Naive thymus-derived CD4-positive, alpha-beta T cell (primary cell): Measurements from ENCODE around the gene NOS2. TPM values are rescaled to one million over a fixed set of nuclear protein-coding genes. Genes with fewer than 3 reads are reported as not detected.
A peak's percentile ranks its signal among the peaks of the same experiment; 100 is the strongest.

ENCODE experiments used
- ATAC-seq: fragments of 150-1000 bp; cut with Tn5 transposase; 2 replicates; pipeline ENCODE4 v1.10.0; 2021; ENCODE audit warnings: mild to moderate bottlenecking, moderate library complexity
- CTCF ChIA-PET: fragments of 350-600 bp; sonication (Branson Sonifier 250); formaldehyde crosslinking; loops from one replicate; lab custom pipeline; 2021; ENCODE audit warnings: antibody characterized with exemption; lab: Charles Lee
- POLR2A ChIA-PET: fragments of 350-600 bp; sonication (Branson Sonifier 250); formaldehyde crosslinking; loops from one replicate; lab custom pipeline; 2021; ENCODE audit warnings: antibody characterized with exemption, inconsistent platforms; lab: Charles Lee
- DNase-seq, 9 donors: peaks; one replicate each; pipeline versions ENCODE4 v3.0.0 to v3.0.0-alpha.2; 2020 to 2022; ENCODE audit warnings: mixed read lengths in 1 of 9
- H3K27ac ChIP-seq: one replicate; pipeline ENCODE4 v1.7.0; 2013; ENCODE audit warnings: mild to moderate bottlenecking, low read depth, low read length, moderate library complexity
- H3K27me3 ChIP-seq, 2 donors: one replicate each; pipeline ENCODE4 v1.7.0; 2013; ENCODE audit warnings: low read length in 2 of 2, mild to moderate bottlenecking in 2 of 2, moderate library complexity in 2 of 2; ENCODE audit not compliant: control insufficient read depth in 2 of 2, insufficient read depth in 2 of 2
- H3K36me3 ChIP-seq, 3 experiments: 1 replicate in 2 of 3; 2 replicates in 1 of 3; pipeline ENCODE4 v1.7.0; 2013; ENCODE audit warnings: low read length in 3 of 3, mild to moderate bottlenecking in 3 of 3, moderate library complexity in 1 of 3; ENCODE audit not compliant: insufficient read depth in 3 of 3, control insufficient read depth in 2 of 3
- H3K4me1 ChIP-seq, 2 donors: one replicate each; pipeline ENCODE4 v1.7.0; 2013; ENCODE audit warnings: low read length in 2 of 2, mild to moderate bottlenecking in 2 of 2, moderate library complexity in 1 of 2; ENCODE audit not compliant: control insufficient read depth in 2 of 2, insufficient read depth in 2 of 2
- H3K4me3 ChIP-seq: 2 replicates; pipeline ENCODE4 v1.7.0; 2013; ENCODE audit warnings: mild to moderate bottlenecking, low read length
- H3K9me3 ChIP-seq, 3 experiments: 1 replicate in 2 of 3; 2 replicates in 1 of 3; pipeline ENCODE4 v1.7.0; 2013; ENCODE audit warnings: low read length in 3 of 3; ENCODE audit not compliant: control insufficient read depth in 2 of 3
- H3K27ac Mint-ChIP-seq, 9 donors: one replicate each; pipeline ENCODE4 v1.8.0; 2020 to 2022; ENCODE audit warnings: mixed read lengths in 9 of 9, mild to moderate bottlenecking in 8 of 9, moderate library complexity in 5 of 9, inconsistent platforms in 2 of 9
- H3K27me3 Mint-ChIP-seq, 5 donors: one replicate each; pipeline ENCODE4 v1.8.0; 2021 to 2022; ENCODE audit warnings: mixed read lengths in 5 of 5, mild to moderate bottlenecking in 1 of 5
- H3K36me3 Mint-ChIP-seq, 5 donors: one replicate each; pipeline ENCODE4 v1.8.0; 2020 to 2022; ENCODE audit warnings: mixed read lengths in 5 of 5, mild to moderate bottlenecking in 3 of 5, inconsistent platforms in 1 of 5
- H3K4me1 Mint-ChIP-seq, 7 donors: one replicate each; pipeline ENCODE4 v1.8.0; 2020 to 2022; ENCODE audit warnings: mixed read lengths in 7 of 7, mild to moderate bottlenecking in 3 of 7, inconsistent platforms in 1 of 7
- H3K4me3 Mint-ChIP-seq, 10 donors: one replicate each; pipeline ENCODE4 v1.8.0; 2020 to 2022; ENCODE audit warnings: mild to moderate bottlenecking in 10 of 10, mixed read lengths in 10 of 10, moderate library complexity in 6 of 10, inconsistent platforms in 2 of 10
- H3K9me3 Mint-ChIP-seq, 11 donors: one replicate each; pipeline ENCODE4 v1.8.0; 2020 to 2022; ENCODE audit warnings: mixed read lengths in 11 of 11, mild to moderate bottlenecking in 4 of 11, inconsistent platforms in 1 of 11, moderate library complexity in 1 of 11
- intact Hi-C, 2 donors: fragments of 100-400 bp; cut with micrococcal nuclease; formaldehyde crosslinking; loops; one replicate each; pipeline ENCODE4 v1.15.1; 2023
- polyA plus RNA-seq, 2 donors: library from polyadenylated mRNA; unstranded; fragments of 300-500 nt; fragmentation: Illumina TruSeq; gene quantifications; one replicate each; pipeline ENCODE4 v1.2.3, GENCODE V29; 2021
- total RNA-seq, 6 experiments: library from RNA in 5 of 6; stranded (reverse) in 5 of 6; gene quantifications; 1 replicate in 5 of 6; 2 replicates in 1 of 6; pipeline ENCODE4 v1.2.3 and lab custom pipeline; 2021 to 2026

Gene NOS2
- total and polyA plus RNA-seq, 7 experiments from 2014 or later = 0.11 to 0.30 (median 0.16) TPM; not detected in 4

DNA sequence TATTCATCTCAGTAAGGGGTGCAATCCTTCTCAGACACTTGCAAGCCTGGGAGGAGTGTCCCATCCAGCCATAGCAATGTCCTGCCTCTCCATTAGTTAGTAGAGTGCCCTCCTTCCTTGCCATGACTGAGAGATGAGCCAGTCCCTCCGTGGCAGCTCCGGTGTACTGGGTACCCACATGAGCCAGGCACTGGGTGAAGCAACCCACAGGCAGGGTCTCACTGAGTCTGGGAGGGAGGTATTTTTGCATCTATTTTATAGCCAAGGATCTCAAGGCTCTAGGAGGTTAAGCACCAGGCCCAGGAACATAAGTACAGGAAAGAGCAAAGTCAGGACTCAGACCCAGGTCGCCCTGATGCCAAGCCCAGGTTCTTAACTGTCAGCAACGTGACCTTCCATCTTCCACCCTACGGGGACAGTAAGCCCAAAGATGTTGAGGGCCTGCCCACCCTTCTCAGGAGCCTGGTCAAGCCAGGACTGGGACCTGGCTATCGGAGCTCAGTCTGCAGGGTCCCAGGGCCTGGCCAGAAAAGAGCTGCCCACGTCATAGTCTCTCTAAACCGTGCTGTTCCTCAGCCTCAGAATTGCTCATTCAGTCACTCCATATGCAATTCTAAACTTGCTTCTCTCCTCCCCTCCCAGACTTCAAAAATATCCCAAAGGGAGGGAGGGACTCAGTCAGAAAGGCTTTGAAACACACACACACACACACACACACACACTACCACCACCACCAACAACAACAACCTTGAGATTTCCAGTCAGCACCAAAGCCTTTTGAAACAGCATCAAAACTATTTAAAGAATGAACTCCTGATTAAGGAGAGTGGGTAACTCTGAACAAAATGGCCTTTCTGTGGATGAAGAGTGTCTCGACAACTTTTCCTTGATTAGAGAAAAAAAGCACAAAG lies 16.6 kb downstream of the NOS2 start:
- no peaks in the 10 kb centered on the region for H3K9me3 Mint-ChIP-seq
- no peaks in the 10 kb centered on the region for H3K4me1 ChIP-seq
- DNase-seq (no peak), ATAC-seq (no peak)
- no peak overlapping the region for H3K4me3 ChIP-seq
- no peaks in the 10 kb centered on the region for H3K9me3 ChIP-seq
- no peak overlapping the region for H3K27ac Mint-ChIP-seq
- no peak overlapping the region for H3K4me3 Mint-ChIP-seq
- no peaks in the 10 kb centered on the region for H3K4me1 Mint-ChIP-seq
- H3K27me3 Mint-ChIP-seq = peaks cover 2 to 9% (median 4%) of the 10 kb centered on the region in 5 donors
- POLR2A ChIA-PET = no interaction called here
- H3K36me3 ChIP-seq = no peaks in the 10 kb centered on the region
- CTCF ChIA-PET = no interaction called here
- intact Hi-C loops = no loop called here
- H3K36me3 Mint-ChIP-seq = no peaks in the 10 kb centered on the region
- H3K27ac ChIP-seq = no peak overlapping the region
- no peaks in the 10 kb centered on the region for H3K27me3 ChIP-seq

DNA sequence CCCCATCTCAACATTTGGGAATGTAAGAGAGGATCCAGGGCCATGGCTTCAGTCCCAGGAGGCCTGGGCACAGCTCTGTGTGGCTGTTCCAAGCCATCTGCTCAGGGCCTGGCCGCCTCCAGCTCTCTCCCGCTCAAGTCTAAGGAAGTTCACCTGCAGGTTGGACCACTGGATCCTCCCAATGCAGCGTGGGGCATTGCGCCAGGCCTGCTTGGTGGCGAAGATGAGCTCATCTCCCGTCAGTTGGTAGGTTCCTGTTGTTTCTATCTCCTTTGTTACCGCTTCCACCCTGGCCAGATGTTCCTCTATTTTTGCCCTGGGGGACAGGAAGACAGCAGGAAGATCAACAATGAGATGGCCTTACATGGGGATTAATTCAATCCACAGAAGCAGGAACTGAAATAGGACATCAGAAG lies 17.5 kb downstream of the NOS2 start:
- Histone ChIP-seq H3K4me1 (no peaks in the 10 kb centered on the region), H3K9me3 (no peaks in the 10 kb centered on the region), H3K27me3 (no peaks in the 10 kb centered on the region), H3K4me3 (no peak overlapping the region), H3K36me3 (no peaks in the 10 kb centered on the region), H3K27ac (no peak overlapping the region)
- Mint-ChIP-seq H3K36me3 (no peaks in the 10 kb centered on the region), H3K4me1 (peaks cover 0 to 3% (median 0%) of the 10 kb centered on the region in 7 donors), H3K4me3 (no peak overlapping the region), H3K27ac (no peak overlapping the region), H3K9me3 (no peaks in the 10 kb centered on the region), H3K27me3 (peaks cover under 1 to 6% (median 4%) of the 10 kb centered on the region in 5 donors)
- ChIA-PET POLR2A (no interaction called here), CTCF (interaction anchor here (0.8 kb wide), 1 partner anchor 23 kb away, joined by 4 read pairs; no protein-coding TSS in a partner anchor)
- ATAC-seq = peak; percentile 24
- intact Hi-C loops = no loop called here
- no peak for DNase-seq

DNA sequence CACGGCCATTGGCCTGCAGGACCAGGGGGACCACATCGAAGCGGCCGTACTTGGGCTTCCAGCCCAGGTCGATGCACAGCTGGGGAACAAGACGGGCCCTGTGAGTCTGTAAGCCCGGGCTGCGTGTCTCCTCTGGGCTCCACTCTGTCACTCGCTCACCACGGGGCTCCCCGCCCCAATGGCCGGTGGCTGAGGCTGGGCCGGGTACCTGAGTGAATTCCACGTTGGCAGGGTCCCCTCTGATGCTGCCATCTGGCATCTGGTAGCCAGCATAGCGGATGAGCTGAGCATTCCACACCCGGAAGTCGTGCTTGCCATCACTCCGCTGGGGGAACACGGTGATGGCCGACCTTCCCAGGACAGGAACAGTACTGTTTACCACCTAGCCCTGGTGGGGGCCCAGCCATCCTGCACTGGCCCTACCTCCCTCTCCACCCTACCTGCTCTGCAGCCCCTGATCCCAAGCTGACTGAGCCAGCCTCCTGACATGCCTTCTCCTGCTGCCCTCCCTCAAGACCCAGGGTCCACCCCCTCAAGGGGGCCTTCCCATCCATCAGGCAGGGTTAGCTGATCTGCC lies 19.4 kb downstream of the NOS2 start:
- no peaks in the 10 kb centered on the region for H3K36me3 Mint-ChIP-seq
- H3K9me3 ChIP-seq = no peaks in the 10 kb centered on the region
- no peaks in the 10 kb centered on the region for H3K9me3 Mint-ChIP-seq
- no peak overlapping the region for H3K27ac ChIP-seq
- DNase-seq (no peak), ATAC-seq (no peak)
- intact Hi-C loops = no loop called here
- ChIA-PET CTCF (interaction anchor here (0.6 kb wide), 1 partner anchor 181 kb away, joined by 3 read pairs; no protein-coding TSS in a partner anchor), POLR2A (no interaction called here)
- peaks cover 0 to 3% (median 0%) of the 10 kb centered on the region in 7 donors for H3K4me1 Mint-ChIP-seq
- H3K27me3 Mint-ChIP-seq = peaks cover 0 to 4% (median 0%) of the 10 kb centered on the region in 5 donors
- H3K27me3 ChIP-seq = no peaks in the 10 kb centered on the region
- H3K36me3 ChIP-seq = no peaks in the 10 kb centered on the region
- H3K4me1 ChIP-seq = no peaks in the 10 kb centered on the region
- no peak overlapping the region for H3K4me3 Mint-ChIP-seq
- no peak overlapping the region for H3K27ac Mint-ChIP-seq
- no peak overlapping the region for H3K4me3 ChIP-seq

- H3K9me3 ChIP-seq = no peaks in the 10 kb centered on the region
- peaks cover 0 to 4% (median 0%) of the 10 kb centered on the region in 5 donors for H3K27me3 Mint-ChIP-seq
- CTCF ChIA-PET = no interaction called here
Observed at GRCh38 chr17:27780092-27780827, 20.1 kb downstream of the NOS2 start.

GRCh38 chr17:27778183-27778582 lies 22.1 kb downstream of the NOS2 start:
- H3K27ac ChIP-seq = no peak overlapping the region
- POLR2A ChIA-PET = interaction anchor here (0.6 kb wide), 1 partner anchor 421 kb away, joined by 4 read pairs; no protein-coding TSS in a partner anchor

More at GRCh38 chr17:27780092-27780827, 20.1 kb downstream of the NOS2 start:
- POLR2A ChIA-PET = no interaction called here
- no peaks in the 10 kb centered on the region for H3K9me3 Mint-ChIP-seq
- peaks cover 0 to 3% (median 0%) of the 10 kb centered on the region in 7 donors for H3K4me1 Mint-ChIP-seq
- Histone ChIP-seq H3K27ac (no peak overlapping the region), H3K36me3 (no peaks in the 10 kb centered on the region), H3K4me1 (no peaks in the 10 kb centered on the region), H3K27me3 (no peaks in the 10 kb centered on the region), H3K4me3 (no peak overlapping the region)
- DNase-seq = no peak
- no peak overlapping the region for H3K4me3 Mint-ChIP-seq
- H3K36me3 Mint-ChIP-seq = no peaks in the 10 kb centered on the region
- no peak for ATAC-seq
- H3K27ac Mint-ChIP-seq = no peak overlapping the region
- intact Hi-C loops = no loop called here

DNA sequence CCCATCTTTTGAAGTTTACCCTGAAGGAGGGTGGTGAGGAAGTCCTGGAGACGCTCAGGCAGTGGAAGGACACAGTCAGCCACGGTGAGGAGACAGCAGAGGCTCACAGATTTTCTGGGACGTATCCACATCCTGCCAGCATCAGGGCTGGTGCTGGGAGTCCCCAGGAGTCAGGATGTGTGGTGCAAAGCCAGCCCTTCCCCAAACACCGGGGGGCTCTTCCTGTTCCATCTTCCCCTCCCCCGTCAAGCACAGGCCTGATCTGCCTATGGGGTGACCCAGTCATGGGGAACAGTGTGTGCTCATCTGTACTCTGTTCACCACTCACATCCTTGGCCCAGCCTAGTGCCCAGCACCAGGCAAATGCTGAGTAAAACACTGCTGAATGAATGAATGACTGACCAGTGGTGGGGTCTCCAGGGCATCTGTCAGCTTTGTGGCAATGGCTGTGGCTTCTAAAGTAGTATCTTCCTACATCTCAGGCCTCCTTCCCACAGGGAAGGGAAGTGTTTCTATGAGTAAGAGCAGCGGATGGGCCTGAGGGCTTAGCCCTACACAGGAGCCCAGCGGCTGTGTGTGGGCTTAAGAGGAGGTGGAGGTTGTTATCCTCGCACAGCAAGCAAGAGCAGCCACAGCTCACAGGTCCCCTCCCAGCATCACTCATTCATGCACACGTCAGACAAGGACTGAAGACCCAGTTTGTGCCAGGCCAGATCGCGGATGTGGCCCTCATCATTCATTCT lies 23.3 kb downstream of the NOS2 start:
- Histone ChIP-seq H3K27me3 (no peaks in the 10 kb centered on the region), H3K36me3 (no peaks in the 10 kb centered on the region), H3K9me3 (no peaks in the 10 kb centered on the region), H3K4me3 (no peak overlapping the region), H3K27ac (no peak overlapping the region), H3K4me1 (no peaks in the 10 kb centered on the region)
- ATAC-seq = no peak
- Mint-ChIP-seq H3K27ac (no peak overlapping the region), H3K27me3 (peaks cover 0 to 4% (median 0%) of the 10 kb centered on the region in 5 donors), H3K36me3 (no peaks in the 10 kb centered on the region), H3K4me1 (peaks cover 0 to 3% (median 0%) of the 10 kb centered on the region in 7 donors), H3K9me3 (no peaks in the 10 kb centered on the region), H3K4me3 (no peak overlapping the region)
- no peak for DNase-seq
- ChIA-PET POLR2A (no interaction called here), CTCF (no interaction called here)
- intact Hi-C loops = no loop called here

More at GRCh38 chr17:27778183-27778582, 22.1 kb downstream of the NOS2 start:
- Histone ChIP-seq H3K4me1 (no peaks in the 10 kb centered on the region), H3K9me3 (no peaks in the 10 kb centered on the region), H3K27me3 (no peaks in the 10 kb centered on the region), H3K4me3 (no peak overlapping the region), H3K36me3 (no peaks in the 10 kb centered on the region)
- Mint-ChIP-seq H3K27me3 (peaks cover 0 to 4% (median 0%) of the 10 kb centered on the region in 5 donors), H3K36me3 (no peaks in the 10 kb centered on the region), H3K27ac (no peak overlapping the region), H3K9me3 (no peaks in the 10 kb centered on the region), H3K4me1 (peaks cover 0 to 3% (median 0%) of the 10 kb centered on the region in 7 donors), H3K4me3 (no peak overlapping the region)
- ATAC-seq (no peak), DNase-seq (no peak)
- CTCF ChIA-PET = no interaction called here
- intact Hi-C loops = no loop called here
